PC-3 (cell line): ENCODE data around the gene RPL31.

Experiments used
- EZH2 ChIP-seq: fragments of 300-600 bp; sonication (generic); IDR thresholded peaks from one replicate; pipeline ENCODE4 v1.6.1; 2017; ENCODE audit warnings: antibody characterized with exemption, mild to moderate bottlenecking, low read length; ENCODE audit not compliant: unreplicated experiment
- EZH2phosphoT487 ChIP-seq: fragments of 300-600 bp; sonication (generic); IDR thresholded peaks from 2 replicates; pipeline ENCODE4 v1.6.1; 2018; ENCODE audit warnings: mild to moderate bottlenecking, antibody characterized with exemption, low read length, borderline replicate concordance
- TF ChIP-seq, protein P1 (sequence below): fragments of 300-600 bp; sonication (generic); conservative IDR thresholded peaks from 2 replicates; pipeline ENCODE4 v1.5.1; 2017; ENCODE audit warnings: antibody characterized with exemption, low read depth, mild to moderate bottlenecking, low read length

DNA sequence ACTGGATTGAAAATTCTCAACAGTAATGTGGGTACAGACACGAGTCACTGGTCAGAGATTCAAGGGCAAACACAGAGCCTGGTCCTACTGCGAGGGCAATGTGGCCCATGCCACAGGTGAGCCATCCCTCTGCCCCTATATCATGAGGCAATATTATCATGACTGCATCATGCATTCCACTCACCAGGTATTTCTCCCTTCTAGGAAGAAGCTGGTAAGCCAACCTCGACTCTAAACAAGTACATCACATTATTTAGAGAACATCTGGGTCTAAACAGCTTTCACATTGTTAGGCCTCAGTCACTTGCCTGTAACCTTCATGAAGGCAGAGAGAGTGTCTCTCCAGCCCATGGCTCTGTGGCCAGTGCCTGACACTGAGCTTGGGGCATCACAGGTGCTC lies 14.6 kb upstream of the RPL31 start:
- TF ChIP-seq, protein P1, sequence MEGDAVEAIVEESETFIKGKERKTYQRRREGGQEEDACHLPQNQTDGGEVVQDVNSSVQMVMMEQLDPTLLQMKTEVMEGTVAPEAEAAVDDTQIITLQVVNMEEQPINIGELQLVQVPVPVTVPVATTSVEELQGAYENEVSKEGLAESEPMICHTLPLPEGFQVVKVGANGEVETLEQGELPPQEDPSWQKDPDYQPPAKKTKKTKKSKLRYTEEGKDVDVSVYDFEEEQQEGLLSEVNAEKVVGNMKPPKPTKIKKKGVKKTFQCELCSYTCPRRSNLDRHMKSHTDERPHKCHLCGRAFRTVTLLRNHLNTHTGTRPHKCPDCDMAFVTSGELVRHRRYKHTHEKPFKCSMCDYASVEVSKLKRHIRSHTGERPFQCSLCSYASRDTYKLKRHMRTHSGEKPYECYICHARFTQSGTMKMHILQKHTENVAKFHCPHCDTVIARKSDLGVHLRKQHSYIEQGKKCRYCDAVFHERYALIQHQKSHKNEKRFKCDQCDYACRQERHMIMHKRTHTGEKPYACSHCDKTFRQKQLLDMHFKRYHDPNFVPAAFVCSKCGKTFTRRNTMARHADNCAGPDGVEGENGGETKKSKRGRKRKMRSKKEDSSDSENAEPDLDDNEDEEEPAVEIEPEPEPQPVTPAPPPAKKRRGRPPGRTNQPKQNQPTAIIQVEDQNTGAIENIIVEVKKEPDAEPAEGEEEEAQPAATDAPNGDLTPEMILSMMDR: no peak
- TF ChIP-seq EZH2 (no peak), EZH2phosphoT487 (no peak)
